ENCODE results near the gene STARD13. TPM values are rescaled to one million over a fixed set of nuclear protein-coding genes. Genes with fewer than 3 reads are reported as not detected.

The STARD13 gene
- total RNA-seq, 1 experiment from 2014 or later, result 2.1 TPM

DNA sequence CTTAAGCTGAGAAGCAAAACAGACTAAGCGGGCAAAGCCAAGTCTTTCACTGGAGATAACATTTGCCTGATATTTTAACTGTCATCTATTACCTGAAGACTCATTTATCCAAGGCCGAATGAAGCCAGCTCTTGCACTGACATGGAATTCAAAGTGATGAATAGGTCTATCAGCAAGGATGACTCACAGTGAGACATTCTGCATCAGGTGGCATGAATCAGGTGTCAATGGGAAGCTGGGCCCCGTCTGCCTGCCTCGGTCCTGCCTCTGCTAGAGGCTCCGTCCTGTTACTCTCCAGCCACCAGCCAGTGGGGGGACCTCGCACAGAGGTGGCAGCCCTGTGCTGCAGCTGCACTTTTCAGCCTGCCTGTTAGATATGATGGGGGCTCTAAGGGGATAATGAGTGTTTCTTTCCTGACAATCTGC is 23.5 kb downstream of the STARD13 start:
- TF ChIP-seq, protein P1, sequence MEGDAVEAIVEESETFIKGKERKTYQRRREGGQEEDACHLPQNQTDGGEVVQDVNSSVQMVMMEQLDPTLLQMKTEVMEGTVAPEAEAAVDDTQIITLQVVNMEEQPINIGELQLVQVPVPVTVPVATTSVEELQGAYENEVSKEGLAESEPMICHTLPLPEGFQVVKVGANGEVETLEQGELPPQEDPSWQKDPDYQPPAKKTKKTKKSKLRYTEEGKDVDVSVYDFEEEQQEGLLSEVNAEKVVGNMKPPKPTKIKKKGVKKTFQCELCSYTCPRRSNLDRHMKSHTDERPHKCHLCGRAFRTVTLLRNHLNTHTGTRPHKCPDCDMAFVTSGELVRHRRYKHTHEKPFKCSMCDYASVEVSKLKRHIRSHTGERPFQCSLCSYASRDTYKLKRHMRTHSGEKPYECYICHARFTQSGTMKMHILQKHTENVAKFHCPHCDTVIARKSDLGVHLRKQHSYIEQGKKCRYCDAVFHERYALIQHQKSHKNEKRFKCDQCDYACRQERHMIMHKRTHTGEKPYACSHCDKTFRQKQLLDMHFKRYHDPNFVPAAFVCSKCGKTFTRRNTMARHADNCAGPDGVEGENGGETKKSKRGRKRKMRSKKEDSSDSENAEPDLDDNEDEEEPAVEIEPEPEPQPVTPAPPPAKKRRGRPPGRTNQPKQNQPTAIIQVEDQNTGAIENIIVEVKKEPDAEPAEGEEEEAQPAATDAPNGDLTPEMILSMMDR (conservative IDR thresholded peaks at IDR 0.05), result no peak
- no peaks in the 10 kb centered on the region for H3K79me1 ChIP-seq (ENCODE audit: insufficient read depth, low read depth, low read length, poor library complexity, severe bottlenecking)
- no peak overlapping the region for H3K23ac ChIP-seq (ENCODE audit: insufficient read length, low read depth, low read length)
- H2BK120ac ChIP-seq (ENCODE audit: low read depth, low read length, poor library complexity, severe bottlenecking), result no peak overlapping the region
- H3K14ac ChIP-seq (ENCODE audit: insufficient read depth, low read length), result no peak overlapping the region
- no peak overlapping the region for H3T11ph ChIP-seq (ENCODE audit: low read length)
- no peaks in the 10 kb centered on the region for H3K9me3 ChIP-seq (ENCODE audit: control insufficient read depth, low read depth, low read length)
- H4K91ac ChIP-seq (ENCODE audit: insufficient read length, low read depth, low read length), result no peak overlapping the region
- H3K56ac ChIP-seq (ENCODE audit: insufficient read length, low read depth, low read length), result no peak overlapping the region
- H2BK20ac ChIP-seq (ENCODE audit: low read depth, low read length, poor library complexity, severe bottlenecking), result no peak overlapping the region
- H2BK15ac ChIP-seq (ENCODE audit: low read depth, low read length), result no peak overlapping the region
- H3K4me3 Mint-ChIP-seq, result no peak overlapping the region
- no peak overlapping the region for H2AFZ ChIP-seq (ENCODE audit: low read length)
- peaks cover 15% of the 10 kb centered on the region; the same call in 1 of the 2 replicates for H3K4me1 ChIP-seq (ENCODE audit: insufficient read depth, low read length)
- no peaks in the 10 kb centered on the region for H4K20me1 ChIP-seq (ENCODE audit: control insufficient read depth, insufficient read depth, insufficient read length)
- no peak overlapping the region for H3K18ac ChIP-seq (ENCODE audit: insufficient read length, low read depth, low read length)
- no peak overlapping the region; a peak in 1 of 7 replicates for H3K27ac Mint-ChIP-seq
- H3K27ac ChIP-seq (ENCODE audit: insufficient read length, low read depth, low read length), result no peak overlapping the region
- no peak overlapping the region for H4K5ac ChIP-seq (ENCODE audit: insufficient read length, low read depth, low read length)
- peak overlapping the region; percentile 6 for H2AK5ac ChIP-seq (ENCODE audit: insufficient read length, low read length)
- H3K27me3 Mint-ChIP-seq (ENCODE audit: low read depth), result no peaks in the 10 kb centered on the region
- no peak overlapping the region for H2BK5ac ChIP-seq (ENCODE audit: insufficient read length, low read length)
- H3K4me1 Mint-ChIP-seq, result peaks cover 36 to 56% of the 10 kb centered on the region in 2 experiments
- no peaks in the 10 kb centered on the region for H3K27me3 ChIP-seq (ENCODE audit: insufficient read depth, low read length)
- no peak overlapping the region for H3K9ac ChIP-seq (ENCODE audit: extremely low read depth, insufficient read length, low read length)
- no peak overlapping the region for H3K4ac ChIP-seq (ENCODE audit: low read depth, low read length)
- no CpG with 5 or more reads among the region's 6 CpGs for WGBS (ENCODE audit: extremely low coverage, insufficient read length, low lambda C conversion rate)
- no peak overlapping the region for H3K4me2 ChIP-seq (ENCODE audit: insufficient read depth, insufficient read length, low read length)
- no peak overlapping the region for H4K8ac ChIP-seq (replicated peaks; ENCODE audit: insufficient read length, low read depth, low read length)
- no peaks in the 10 kb centered on the region for H3K23me2 ChIP-seq (ENCODE audit: insufficient read length, low read depth, low read length, poor library complexity, severe bottlenecking)
- peak; percentile 66 for DNase-seq
- H3K36me3 Mint-ChIP-seq (ENCODE audit: insufficient read depth in 1 of 3, low read depth in 3 of 3), result peaks cover 0 to 1% (median 0%) of the 10 kb centered on the region in 3 experiments; a peak in 1 of 7 replicates
- H3K9me3 Mint-ChIP-seq, result no peaks in the 10 kb centered on the region
- H3K79me2 ChIP-seq (ENCODE audit: insufficient read depth, low read length), result no peaks in the 10 kb centered on the region; the same call in 1 of the 2 replicates
- H2BK12ac ChIP-seq (ENCODE audit: insufficient read length, low read depth, low read length), result no peak overlapping the region

Measured in H9 (cell line).